Activated gamma-delta T cell treated with Interleukin-2 at 50 U/mL for 16 hours (primary cell): Measurements from ENCODE around the gene PLEKHA7.
"Not testable (repeated sequence)": the region's sequence is repeated elsewhere in the genome, so short reads cannot be mapped to it uniquely, and the experiment has no call there.

Experiments
- DNase-seq: peaks from one replicate; pipeline ENCODE4 v3.0.0-alpha.2; 2020

PLEKHA7 gene

DNA sequence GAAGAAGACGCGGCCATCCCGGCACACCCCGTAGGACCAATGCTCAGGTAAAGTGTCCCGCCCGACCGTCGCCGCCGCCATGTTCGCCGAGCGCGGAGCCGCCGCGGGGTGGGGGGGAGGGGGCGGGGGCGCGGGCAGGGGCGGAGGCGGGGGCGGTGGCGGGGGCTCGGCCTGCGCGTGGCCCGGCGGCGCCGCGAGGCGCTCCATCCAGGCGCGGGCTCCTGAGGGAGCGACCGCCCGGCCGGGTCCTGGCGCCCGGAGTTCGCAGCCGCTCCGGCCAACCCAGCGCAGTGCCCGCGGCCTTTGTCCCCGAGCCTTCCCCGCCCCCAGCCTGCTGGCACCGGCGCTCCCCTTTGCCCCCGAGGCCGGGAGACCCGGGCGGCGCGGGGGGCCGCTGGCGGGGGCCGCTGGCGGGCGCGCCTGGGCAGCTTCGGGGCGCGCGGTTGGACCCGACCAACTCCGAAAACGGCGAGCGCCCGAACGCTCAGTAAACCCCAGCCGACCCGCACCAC lies at the start of gene PLEKHA7:
PLEKHA7 (minus strand) TSS at position 94 of the 512 bp plus-strand sequence; CDS start at position 81, 13 bp downstream.
- peak; percentile 7 for DNase-seq

- peak; percentile 14 for DNase-seq
These were observed 49.2 kb upstream of the PLEKHA7 start for GRCh38 chr11:17063171-17064002.

GRCh38 chr11:17051146-17051545 lies 36.9 kb upstream of the PLEKHA7 start:
- not testable (repeated sequence) for DNase-seq

- DNase-seq: not testable (repeated sequence)
These were observed 34.3 kb upstream of the PLEKHA7 start for GRCh38 chr11:17048491-17048890.

DNA sequence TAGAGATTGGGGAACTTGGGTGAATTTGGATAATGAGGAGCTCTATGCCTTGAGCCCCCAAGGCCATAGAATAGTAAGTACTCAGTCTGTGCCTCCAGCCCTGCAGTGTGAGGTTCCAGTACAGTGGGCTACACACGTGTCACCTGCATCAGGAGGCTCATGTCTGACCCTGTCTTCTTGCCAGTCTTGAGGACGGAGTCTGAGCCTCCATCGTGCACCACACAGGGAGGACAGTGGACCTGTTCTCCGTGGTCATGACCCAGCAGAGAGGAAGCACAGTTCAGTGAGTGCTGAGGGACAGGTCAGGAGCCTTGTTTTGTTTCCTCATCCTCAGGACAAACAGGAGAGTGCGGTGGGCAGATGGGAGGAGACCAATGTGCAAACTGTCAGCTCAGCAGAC lies 32.5 kb upstream of the PLEKHA7 start:
- DNase-seq: no peak

DNA sequence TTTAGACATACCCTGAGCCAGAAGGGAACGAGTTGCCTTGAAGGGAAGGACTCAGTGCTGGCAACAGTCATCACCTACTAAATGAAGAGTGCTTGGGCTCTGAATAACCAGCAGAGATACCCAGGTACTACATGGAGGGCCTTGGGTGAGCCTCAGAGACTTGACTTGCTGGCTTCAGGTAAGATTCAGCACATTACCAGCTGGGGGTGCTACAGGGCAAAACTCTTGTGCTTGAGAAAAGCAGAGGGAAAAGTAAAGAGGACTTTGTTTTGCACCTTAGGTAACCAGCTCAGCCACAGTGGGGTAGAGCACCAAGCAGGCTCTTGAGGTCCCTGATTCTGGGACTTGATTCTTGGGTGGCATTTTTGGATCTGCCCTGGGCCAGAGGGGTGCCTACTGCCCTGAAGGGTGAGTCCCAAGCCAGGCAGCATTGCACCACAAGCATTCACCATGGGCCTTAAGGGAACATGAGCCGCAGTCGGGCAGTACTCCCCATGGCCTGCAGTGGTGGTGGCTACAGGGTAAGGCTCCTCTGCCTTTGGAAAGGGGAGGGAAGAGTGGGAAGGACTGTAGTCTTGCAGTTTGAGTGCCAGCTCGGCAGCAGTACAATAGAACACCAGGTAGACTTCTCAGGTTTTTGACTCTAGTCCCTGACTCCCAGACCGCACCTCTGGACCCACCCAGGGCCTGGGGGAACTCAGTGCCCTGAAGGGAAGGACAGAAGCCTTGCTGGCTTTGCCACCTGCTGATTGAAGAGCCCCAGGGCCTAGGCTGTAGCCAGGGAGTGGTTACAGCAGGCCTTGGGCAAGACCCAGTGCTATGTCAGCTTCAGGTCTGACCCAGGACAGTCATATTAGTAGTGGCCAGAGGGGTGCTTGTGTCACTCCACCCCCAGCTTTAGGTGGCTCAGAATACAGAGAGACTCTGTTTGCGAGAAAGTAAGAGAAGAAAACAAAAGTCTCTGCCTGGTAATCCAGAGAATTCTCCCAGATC lies 22.7 kb upstream of the PLEKHA7 start:
- DNase-seq: no peak

- not testable (repeated sequence) for DNase-seq
These were observed 19.8 kb upstream of the PLEKHA7 start for GRCh38 chr11:17034027-17034426.

- no peak for DNase-seq
These were observed 12.4 kb upstream of the PLEKHA7 start for GRCh38 chr11:17026487-17027082.

DNA sequence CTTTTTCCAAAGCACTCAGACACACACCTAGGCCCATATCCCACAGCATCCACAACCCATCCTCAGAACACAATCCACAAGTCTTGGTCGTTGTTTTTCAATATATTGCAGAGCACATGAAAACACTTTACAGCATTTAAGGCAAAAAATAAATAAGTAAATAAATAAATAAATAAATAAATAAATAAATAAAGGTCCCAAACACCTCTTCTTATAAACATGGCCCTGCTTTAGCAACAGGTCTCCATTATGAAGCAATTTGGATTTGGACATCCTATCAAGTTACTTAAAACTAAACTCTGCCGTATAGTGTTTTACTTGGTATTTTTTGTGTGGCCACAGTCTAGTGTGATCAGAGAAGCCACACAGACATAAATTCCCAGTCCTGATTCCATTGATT lies 10.7 kb upstream of the PLEKHA7 start:
- DNase-seq: no peak

DNA sequence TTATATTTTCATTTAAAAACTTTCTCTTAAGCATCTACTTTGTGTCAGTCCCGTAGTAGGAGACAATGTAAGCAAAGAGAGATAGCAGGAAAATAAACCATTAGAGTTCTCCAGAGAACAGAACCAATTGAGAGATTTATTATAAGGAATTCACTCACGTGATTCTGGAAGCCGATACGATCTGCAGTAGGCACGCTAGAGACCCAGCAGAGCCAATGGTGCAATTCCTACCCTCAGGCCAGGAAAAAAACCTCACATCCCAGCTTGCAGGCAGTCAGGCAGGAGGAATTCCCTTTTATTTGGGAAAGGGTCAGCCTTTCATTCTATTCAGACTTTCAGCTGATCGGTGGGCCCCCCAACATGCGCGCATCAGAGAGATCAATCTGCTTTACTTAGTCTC lies 7.3 kb upstream of the PLEKHA7 start:
- no peak for DNase-seq

- no peak for DNase-seq
These were observed 6.6 kb upstream of the PLEKHA7 start for GRCh38 chr11:17020831-17021230.

DNA sequence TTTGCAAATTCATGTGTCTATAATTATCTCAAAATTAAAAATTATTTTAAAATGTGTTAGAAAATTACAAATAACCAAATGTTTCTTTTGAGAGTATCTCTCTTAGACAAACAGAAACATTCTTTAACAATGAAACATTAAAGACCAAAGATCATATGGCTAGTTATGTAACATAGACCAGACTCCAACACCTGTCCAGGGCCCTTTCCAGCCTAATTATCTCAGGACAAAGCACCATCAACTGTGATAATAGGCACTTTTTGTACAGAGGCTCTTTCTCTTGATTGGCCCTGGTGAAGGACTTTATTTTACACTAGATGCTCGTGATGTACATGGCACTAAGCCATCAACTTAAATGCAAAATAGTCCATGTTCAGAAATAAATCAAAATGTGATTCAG lies 5.0 kb upstream of the PLEKHA7 start:
- DNase-seq: no peak

DNA sequence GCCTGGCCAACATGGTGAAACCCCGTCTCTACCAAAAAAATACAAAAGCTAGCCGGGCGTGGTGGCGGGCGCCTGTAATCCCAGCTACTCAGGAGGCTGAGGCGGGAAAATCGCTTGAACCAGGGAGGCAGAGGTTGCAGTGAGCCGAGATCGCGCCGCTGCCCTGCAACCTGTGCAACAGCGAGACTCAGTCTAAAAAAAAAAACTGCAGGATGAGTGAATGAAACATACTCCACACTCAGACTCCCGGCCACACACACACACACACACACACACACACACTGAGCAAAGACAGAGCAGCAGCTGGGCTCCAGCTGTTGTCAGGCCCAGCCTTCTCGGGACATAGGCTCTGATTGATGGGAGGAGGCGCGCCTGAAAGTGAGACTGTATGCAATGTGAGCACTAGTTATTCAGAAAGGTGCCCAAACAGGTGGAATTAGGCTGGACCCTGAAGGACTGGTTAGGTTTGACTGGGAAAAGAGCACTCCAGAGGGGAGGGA lies 1.5 kb upstream of the PLEKHA7 start:
- DNase-seq: no peak

GRCh38 chr11:17014833-17015626 lies 816 bp upstream of the PLEKHA7 start:
- DNase-seq: peak; percentile 9

DNA sequence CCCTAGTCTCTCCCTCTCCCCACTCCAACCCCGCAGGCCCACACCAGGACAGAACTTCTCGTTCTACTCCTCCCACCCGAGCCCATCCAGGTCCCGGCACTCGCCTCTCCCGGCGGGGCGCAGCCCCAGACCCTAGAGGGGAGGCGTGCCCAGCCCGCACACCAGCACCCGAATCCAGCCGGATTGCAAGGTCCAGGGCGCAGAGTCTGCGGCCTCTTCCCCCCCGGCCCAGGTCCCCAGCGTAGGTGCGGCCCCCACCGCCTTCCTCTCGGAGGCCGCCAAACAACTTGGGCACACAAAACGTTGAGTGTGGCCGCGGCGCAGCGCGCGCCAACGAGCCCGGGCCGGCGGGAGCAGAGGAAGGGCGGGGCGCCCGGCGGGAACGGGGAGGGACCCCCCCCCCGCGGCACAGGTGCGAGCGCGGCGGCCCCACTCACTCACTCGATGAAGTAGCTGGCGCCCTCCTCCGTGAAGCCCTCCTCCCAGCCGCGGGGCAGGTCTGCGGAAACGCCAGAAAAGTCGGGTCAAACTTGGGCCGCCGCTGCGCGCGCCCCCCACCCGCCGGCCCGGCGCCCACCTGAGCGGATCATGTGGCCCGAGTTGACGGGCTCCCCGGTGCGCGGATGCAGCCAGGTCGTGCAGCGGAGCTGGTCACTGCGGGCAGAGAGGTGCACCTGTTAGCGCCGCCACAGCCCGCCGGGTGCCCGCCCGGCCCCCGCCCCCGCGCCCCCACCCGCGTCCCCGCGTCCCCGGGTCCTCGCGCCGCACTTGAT lies 480 bp downstream of the PLEKHA7 start:
- peak; percentile 15 for DNase-seq

DNA sequence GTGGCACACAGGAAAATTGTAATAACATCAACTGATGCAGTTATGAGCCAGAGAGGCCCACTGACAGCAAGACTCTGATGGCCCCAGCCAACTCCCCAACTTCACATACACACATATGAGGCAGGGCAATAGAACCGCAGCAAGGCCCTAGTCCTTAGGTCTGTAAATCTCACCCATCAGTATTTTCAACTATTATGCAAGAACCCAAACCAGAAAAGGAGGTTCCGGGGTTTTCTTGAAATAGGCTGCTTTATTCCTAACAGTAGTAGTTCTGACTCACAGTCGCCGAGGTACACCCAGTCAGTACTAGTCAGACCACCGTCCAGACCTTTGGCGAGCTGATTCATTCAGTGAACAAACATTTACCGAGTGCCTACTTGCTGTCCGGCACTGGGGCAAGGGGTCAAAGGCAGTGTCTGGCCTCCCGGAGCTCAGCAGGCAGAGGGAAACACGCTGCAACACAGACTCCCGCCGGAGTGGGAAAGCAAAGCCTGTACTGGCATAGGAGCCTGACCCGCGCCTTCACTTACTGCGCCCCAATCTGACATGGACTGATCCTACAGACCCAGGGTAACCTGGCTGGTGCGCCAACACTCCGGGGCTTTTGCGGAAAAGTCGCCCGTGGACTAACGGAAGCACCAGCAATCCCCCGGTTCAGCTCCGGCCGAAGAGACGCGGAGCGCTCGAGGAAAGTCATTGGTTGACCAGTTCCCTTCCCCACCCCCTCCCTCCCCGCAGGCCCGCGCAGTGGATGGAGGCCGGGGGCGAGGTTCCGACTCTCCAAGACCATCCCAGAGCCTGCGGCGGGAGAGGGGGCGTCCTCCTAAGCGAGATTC lies 1.3 kb downstream of the PLEKHA7 start:
- no peak for DNase-seq

- DNase-seq: no peak
These were observed 2.0 kb downstream of the PLEKHA7 start for GRCh38 chr11:17012179-17012578.

DNA sequence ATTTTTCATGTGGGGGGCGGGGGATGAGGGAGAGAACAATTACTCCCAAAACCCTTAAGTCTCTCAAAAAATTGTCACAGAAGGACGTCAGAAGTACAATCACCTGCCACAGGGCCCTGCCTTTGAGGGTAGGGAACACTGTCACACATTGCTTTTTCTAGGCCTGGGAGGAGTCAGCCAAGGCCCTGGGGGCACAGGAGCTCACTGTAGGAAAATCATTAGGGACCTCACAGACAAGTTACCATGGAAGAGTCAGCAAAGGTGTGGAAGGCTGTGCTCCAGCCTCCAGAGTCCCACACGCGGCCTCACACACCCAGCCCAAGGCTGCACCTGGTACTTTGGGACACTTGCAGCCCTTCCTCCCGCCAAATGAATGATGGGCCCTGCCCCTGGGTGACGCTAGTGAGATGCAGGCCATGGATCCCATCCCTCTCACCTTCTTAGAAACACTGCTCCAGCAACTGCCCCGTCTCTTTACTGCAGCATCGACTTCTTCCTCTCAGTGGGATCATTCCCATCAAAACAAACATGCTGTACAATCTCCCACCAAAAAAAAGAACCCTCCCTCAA lies 3.3 kb downstream of the PLEKHA7 start:
- no peak for DNase-seq

- DNase-seq: no peak
These were observed 6.1 kb downstream of the PLEKHA7 start for GRCh38 chr11:17008099-17008498.

- no peak for DNase-seq
These were observed 8.6 kb downstream of the PLEKHA7 start for GRCh38 chr11:17005646-17006045.
